Esophagus (tissue), 2 donors: ENCODE data around the gene HDAC9. TPM values are rescaled to one million over a fixed set of nuclear protein-coding genes. Genes with fewer than 3 reads are reported as not detected.

ENCODE experiments used
- H3K27ac ChIP-seq, 2 donors: one replicate each; pipeline ENCODE4 v1.5.1; 2013; ENCODE audit warnings: low read depth in 2 of 2, mild to moderate bottlenecking in 2 of 2, inconsistent platforms in 1 of 2, low read length in 1 of 2, moderate library complexity in 1 of 2
- H3K27me3 ChIP-seq, 2 donors: one replicate each; pipeline ENCODE4 v1.6.1; 2013; ENCODE audit warnings: low read length in 2 of 2, control low read depth in 1 of 2, mild to moderate bottlenecking in 1 of 2; ENCODE audit not compliant: insufficient read depth in 2 of 2, control insufficient read depth in 1 of 2
- H3K36me3 ChIP-seq, 2 donors: one replicate each; pipeline ENCODE4 v1.6.1; 2013; ENCODE audit warnings: low read length in 1 of 2; ENCODE audit not compliant: control insufficient read depth in 2 of 2, insufficient read depth in 2 of 2
- H3K4me1 ChIP-seq, 2 donors: one replicate each; pipeline ENCODE4 v1.6.1; 2013; ENCODE audit warnings: low read length in 1 of 2; ENCODE audit not compliant: control insufficient read depth in 2 of 2, insufficient read depth in 2 of 2
- H3K4me3 ChIP-seq, 2 donors: one replicate each; pipeline ENCODE4 v1.5.1; 2013; ENCODE audit warnings: low read length in 2 of 2, mild to moderate bottlenecking in 2 of 2, low read depth in 1 of 2, moderate library complexity in 1 of 2
- H3K9me3 ChIP-seq, 2 donors: one replicate each; pipeline ENCODE4 v1.6.1; 2013; ENCODE audit warnings: mild to moderate bottlenecking in 2 of 2, low read depth in 1 of 2, low read length in 1 of 2, moderate library complexity in 1 of 2; ENCODE audit not compliant: control insufficient read depth in 2 of 2, insufficient read depth in 1 of 2
- WGBS, 2 donors: extraction: QIAGEN DNeasy Blood & Tissue Kit; methylation state at CpG; one replicate each; pipeline ENCODE4 v1.1.7; 2013; 5-methylcytosine and 5-hydroxymethylcytosine counted together
- polyA plus RNA-seq, 2 donors: library from polyadenylated mRNA; stranded (reverse); fragments of 200-250 nt; gene quantifications; one replicate each; pipeline ENCODE4 v1.2.3, GENCODE V29; 2013
- donor health status: healthy with polysubstance abuse.
- donor health status: Bipolar disorder and iron deficiency.

The HDAC9 gene
- polyA plus RNA-seq, 2 donors, result 0.69 to 1.1 TPM

DNA sequence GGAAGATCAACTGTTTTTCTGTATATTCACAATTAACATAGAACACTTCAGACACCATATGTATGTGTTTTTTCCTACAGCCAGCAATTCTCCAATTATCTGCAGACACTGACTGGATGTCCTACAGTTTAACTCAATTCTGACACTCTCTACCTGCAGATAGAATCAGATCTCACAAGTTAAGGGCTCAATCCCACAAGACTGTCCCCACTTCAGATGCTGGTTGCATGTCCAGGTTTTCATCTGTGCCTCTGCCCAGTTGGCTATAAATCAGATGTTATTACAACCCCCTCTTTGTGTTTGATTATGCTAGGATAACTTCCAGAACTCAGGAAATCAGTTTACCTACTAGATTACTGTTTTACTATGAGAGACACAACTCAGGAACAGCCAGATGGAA is 326.0 kb downstream of the HDAC9 start:
- no peak overlapping the region for H3K4me3 ChIP-seq
- H3K36me3 ChIP-seq, result no peaks in the 10 kb centered on the region
- H3K27ac ChIP-seq, result no peak overlapping the region
- no peaks in the 10 kb centered on the region for H3K9me3 ChIP-seq
- H3K4me1 ChIP-seq, result no peaks in the 10 kb centered on the region
- H3K27me3 ChIP-seq, result no peaks in the 10 kb centered on the region

DNA sequence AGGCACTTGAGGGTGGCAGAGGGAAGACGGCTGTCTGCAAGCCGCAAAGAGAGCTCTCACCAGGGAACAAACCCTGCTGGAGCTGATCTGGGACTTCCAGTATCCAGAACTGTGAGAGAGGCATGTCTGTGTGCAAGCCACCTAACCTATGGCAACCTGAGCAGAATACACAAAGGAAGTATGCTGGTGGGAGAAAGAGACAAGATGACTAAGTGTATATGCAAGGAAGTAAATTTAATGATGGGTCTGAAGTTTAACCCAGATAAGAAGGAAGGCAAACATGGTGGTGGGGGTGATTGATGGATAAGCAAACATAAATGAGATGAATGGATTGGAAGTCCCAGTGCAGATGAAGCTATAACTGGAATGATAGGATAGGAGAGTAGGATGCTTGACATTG is 328.6 kb downstream of the HDAC9 start:
- Histone ChIP-seq H3K27ac (no peak overlapping the region), H3K36me3 (no peaks in the 10 kb centered on the region), H3K9me3 (no peaks in the 10 kb centered on the region), H3K27me3 (no peaks in the 10 kb centered on the region), H3K4me3 (no peak overlapping the region), H3K4me1 (no peaks in the 10 kb centered on the region)
- WGBS, 2 donors, result 89 to 93% methylated on average over 2 of the region's 2 CpGs

DNA sequence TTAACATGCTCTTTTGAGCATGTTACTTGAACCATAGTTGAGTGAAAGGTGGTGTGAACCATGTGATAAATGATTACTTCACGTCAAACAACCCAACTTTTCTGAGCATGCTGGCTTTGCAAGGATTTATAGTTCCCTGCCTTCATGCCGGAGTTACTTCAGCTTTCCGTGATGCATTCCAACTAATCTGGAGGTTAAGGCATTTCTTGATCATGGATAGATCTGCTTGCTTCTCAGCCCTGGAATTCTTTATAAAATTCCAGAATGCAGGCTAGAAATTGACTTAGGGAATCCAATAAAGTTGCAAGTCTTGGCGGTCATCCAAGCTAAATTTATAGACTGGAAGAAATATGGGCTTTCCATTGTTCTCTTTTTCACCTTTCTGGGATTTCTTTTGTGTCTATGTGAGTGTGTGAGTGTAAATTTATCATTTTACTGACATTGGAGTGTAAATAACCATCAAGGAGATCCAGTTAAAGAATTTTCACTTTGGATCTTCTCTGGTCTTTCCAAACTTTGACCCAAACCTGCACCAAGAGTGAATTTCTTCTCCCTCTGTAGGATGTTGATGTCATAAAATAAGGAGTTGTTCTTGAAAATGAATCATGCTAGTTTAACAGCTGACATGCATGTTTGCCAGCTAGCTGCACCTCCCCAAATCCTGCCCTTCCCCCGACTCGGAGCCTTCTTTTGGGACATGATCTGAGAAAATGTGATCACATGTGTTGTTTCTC is 332.9 kb downstream of the HDAC9 start:
- WGBS, 2 donors, result 78 to 84% methylated on average over 6 of the region's 6 CpGs
- Histone ChIP-seq H3K27ac (no peak overlapping the region), H3K36me3 (no peaks in the 10 kb centered on the region), H3K27me3 (no peaks in the 10 kb centered on the region), H3K9me3 (no peaks in the 10 kb centered on the region), H3K4me3 (no peak overlapping the region), H3K4me1 (no peaks in the 10 kb centered on the region)

DNA sequence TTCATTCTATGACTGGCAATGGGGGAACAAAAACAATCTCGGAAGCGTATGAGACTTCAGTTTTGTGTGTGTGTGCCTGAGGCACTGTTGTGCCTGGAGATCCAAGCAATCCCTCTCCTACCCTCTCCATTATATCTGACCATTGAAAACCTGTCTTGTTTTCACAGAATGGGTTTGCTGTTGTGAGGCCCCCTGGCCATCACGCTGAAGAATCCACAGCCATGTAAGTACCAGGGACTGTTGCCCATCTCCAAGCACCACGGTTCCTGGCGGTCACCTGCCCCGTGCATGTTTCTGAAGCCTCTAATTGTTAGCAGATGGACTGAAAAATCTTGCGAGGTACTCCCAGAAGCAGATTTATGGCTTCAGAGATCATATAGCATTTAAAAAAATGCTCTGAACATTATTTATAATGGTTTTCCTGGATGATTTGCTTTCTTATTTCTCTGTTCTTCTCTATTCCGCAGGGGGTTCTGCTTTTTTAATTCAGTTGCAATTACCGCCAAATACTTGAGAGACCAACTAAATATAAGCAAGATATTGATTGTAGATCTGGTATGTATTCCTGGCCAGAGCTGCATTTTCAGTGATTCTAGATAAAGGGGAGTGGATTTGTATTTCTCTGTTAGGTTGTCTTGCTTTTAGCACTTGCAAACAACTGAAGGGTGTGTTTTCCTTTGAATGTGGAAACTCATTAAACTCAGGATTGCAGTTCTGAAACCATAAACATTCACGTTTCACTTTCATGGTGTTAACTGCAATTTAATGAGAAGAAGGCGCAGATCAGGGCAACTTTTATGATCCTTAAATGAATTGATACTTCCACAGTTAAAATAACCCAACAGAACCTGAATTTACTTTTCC is 333.7 kb downstream of the HDAC9 start:
- Histone ChIP-seq H3K36me3 (no peaks in the 10 kb centered on the region), H3K27ac (peak overlapping the region in 1 of 2 donors; percentile 33), H3K4me3 (no peak overlapping the region), H3K4me1 (no peaks in the 10 kb centered on the region), H3K27me3 (no peaks in the 10 kb centered on the region), H3K9me3 (no peaks in the 10 kb centered on the region)
- 83 to 86% methylated on average over 11 of the region's 11 CpGs for WGBS, 2 donors

DNA sequence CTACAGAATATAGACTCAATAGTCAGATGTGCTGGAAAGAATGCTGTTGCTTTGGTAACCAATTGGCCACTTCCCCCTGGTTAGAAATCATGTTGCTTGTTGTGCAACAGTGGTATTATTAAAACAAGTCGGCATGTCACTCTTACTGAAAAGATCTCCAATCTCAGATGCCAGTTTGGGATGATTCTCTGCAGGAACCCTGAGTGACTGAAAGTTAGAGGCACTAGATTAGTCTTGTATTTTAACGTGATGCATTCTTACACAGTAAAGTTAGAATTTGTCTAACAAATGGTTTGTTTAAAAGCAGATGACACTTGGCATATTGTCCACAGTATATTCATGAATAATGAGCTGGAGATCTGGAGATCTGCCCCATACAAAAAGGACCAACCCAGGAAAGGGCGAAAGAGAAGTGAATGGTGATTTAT is 334.3 kb downstream of the HDAC9 start:
- Histone ChIP-seq H3K36me3 (no peaks in the 10 kb centered on the region), H3K9me3 (no peaks in the 10 kb centered on the region), H3K27ac (peak overlapping the region in 1 of 2 donors; percentile 6), H3K27me3 (no peaks in the 10 kb centered on the region), H3K4me3 (no peak overlapping the region), H3K4me1 (no peaks in the 10 kb centered on the region)
- WGBS, 2 donors, result 40 to 45% methylated on average over 3 of the region's 3 CpGs

DNA sequence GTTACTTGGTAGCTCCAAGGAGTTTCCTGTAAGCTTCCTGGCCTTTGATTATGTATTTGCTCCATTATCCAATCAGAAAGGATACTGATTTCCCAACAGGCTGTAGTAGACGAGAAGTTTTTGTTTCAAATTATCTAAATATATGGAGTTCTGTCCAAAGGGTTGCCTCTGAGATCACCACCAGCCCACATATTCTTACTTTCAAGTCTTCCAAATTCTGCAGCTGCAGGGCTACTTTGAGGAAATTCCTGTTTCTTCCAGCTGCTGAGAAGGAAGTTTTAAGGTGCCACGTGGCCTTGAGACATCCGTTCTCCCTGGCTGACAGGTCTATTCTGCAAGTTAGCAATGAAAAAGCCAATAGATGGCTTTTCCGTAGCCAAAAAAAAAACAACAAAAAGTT is 335.9 kb downstream of the HDAC9 start:
- Histone ChIP-seq H3K36me3 (no peaks in the 10 kb centered on the region), H3K4me3 (no peak overlapping the region), H3K9me3 (no peaks in the 10 kb centered on the region), H3K27ac (peak overlapping the region; percentile 11 to 47), H3K4me1 (no peaks in the 10 kb centered on the region), H3K27me3 (no peaks in the 10 kb centered on the region)
- 35 to 38% methylated on average over 4 of the region's 4 CpGs for WGBS, 2 donors

DNA sequence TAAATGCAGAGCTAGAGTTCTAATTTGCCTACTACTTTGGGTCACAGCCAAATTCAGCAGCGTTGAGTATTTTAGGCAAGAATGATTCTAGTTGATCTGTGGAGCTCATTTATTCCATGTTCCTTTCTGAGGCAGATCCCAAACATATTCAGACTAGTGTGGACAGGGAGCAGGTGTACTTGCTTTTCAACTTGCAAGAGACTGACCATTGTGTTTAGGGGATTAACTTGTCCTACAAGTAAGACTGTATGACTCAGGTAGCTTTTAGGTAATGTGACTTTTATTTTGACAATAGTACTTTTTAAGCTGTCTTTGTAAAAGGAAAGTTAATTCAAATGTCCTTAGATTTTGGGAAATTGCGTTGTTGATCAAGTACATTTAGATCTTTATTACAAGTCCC is 336.4 kb downstream of the HDAC9 start:
- no peaks in the 10 kb centered on the region for H3K36me3 ChIP-seq
- WGBS, 2 donors, result 36 to 57% methylated on average over 2 of the region's 2 CpGs
- H3K27ac ChIP-seq, result peak overlapping the region in 1 of 2 donors; percentile 11
- H3K4me3 ChIP-seq, result no peak overlapping the region
- H3K27me3 ChIP-seq, result no peaks in the 10 kb centered on the region
- no peaks in the 10 kb centered on the region for H3K4me1 ChIP-seq
- H3K9me3 ChIP-seq, result no peaks in the 10 kb centered on the region

DNA sequence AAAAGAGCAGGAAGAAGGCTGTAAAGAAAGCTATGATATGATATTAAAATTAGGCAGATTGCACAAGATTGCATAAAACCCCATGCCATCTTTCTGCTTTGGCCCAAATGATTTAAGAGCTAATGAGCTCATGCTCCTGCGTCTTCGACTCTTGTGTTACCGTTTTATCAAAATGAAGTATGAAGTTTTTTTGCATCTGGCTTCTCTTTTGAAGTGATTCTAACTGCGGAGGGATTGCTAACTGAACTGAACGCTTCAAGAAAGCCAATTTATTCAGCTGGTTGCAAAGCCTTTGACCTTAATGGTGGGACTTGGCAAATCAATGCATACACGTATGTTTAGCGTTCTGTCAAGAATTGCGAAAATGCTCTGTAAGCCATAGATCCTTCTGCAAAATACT is 339.0 kb downstream of the HDAC9 start:
- Histone ChIP-seq H3K4me1 (no peaks in the 10 kb centered on the region), H3K9me3 (no peaks in the 10 kb centered on the region), H3K4me3 (no peak overlapping the region), H3K27ac (no peak overlapping the region), H3K36me3 (no peaks in the 10 kb centered on the region), H3K27me3 (no peaks in the 10 kb centered on the region)
- 77 to 84% methylated on average over 8 of the region's 8 CpGs for WGBS, 2 donors

DNA sequence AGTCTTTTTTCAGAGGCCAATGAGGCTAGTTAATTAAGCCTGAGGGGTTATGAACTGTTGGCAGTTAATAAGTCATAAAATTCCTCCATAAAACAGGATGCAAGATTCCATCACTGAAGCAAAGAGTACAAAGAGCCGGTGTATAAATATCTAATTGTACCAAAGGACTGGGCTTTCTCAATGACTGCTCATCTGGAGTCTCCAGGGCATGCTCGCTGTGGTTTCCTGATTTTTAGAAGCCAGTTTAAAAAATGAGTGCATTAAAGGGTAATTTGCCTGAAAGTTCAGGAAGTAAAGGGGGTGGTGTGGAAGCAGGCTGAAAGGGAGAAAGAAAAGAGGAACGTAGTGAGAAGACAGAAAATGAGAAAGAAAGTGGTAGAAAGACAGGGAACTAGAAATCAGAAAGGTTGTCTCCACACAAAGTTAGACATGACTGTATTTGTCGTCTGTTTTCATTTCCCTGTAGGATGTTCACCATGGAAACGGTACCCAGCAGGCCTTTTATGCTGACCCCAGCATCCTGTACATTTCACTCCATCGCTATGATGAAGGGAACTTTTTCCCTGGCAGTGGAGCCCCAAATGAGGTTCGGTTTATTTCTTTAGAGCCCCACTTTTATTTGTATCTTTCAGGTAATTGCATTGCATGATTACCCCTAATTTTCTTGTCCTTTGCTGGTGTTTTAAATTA is 339.6 kb downstream of the HDAC9 start:
- H3K27me3 ChIP-seq, result no peaks in the 10 kb centered on the region
- no peaks in the 10 kb centered on the region for H3K9me3 ChIP-seq
- H3K4me1 ChIP-seq, result no peaks in the 10 kb centered on the region
- WGBS, 2 donors, result 61 to 70% methylated on average over 7 of the region's 7 CpGs
- H3K27ac ChIP-seq, result no peak overlapping the region
- no peaks in the 10 kb centered on the region for H3K36me3 ChIP-seq
- H3K4me3 ChIP-seq, result no peak overlapping the region
